ENCODE results near the gene SPHK1.

SPHK1 gene

DNA sequence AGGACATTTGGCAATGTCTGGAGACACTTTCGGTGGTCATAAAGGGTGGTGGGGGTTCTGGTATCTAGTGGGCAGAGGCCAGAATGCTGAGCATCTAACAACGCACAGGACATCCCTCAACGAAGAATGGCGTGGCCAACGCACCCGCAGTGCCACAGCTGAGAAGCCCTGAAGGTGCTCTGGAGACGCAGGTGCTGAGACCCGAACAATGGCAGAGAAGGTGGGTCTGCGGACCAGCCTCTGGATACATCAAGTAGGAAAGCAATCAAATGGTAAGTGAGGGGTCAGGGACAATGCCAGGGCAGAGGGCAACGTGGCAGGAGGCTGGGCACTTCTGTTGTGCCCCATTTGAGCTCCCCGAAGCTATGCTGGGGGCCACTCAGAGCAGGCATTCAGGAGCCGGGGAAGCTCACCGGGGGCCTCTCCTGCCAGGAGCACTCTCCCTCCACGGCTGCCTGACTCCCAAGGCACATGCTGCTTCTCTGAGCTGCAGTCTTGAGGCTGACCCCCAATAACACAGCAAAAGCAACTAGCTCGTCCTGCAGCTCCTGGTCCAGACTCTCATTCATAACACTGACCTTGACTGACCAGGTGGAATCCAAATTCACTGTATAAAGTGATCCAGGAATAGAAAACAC is 26.0 kb downstream of the SPHK1 start:
- no peak for DNase-seq

DNA sequence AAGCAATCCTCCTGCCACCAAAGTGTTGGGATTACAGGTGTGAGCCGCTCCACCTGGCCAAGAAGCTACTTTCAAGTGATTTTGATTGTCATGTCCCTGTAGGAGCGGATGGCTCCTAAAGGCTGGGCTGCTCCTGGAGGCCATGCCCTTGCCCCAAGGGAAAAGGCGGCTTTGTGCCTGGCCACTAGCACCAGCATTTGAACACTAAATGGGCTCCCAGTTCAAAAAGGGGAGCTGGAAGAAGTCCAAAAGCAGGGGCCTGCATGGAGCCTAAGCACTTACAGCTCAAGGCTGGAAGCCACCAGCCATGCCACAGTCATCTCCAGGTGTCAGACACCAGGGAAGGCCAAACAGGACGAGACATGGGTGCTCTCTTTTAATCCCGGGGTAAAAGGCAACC is 26.8 kb downstream of the SPHK1 start:
- DNase-seq = no peak

DNA sequence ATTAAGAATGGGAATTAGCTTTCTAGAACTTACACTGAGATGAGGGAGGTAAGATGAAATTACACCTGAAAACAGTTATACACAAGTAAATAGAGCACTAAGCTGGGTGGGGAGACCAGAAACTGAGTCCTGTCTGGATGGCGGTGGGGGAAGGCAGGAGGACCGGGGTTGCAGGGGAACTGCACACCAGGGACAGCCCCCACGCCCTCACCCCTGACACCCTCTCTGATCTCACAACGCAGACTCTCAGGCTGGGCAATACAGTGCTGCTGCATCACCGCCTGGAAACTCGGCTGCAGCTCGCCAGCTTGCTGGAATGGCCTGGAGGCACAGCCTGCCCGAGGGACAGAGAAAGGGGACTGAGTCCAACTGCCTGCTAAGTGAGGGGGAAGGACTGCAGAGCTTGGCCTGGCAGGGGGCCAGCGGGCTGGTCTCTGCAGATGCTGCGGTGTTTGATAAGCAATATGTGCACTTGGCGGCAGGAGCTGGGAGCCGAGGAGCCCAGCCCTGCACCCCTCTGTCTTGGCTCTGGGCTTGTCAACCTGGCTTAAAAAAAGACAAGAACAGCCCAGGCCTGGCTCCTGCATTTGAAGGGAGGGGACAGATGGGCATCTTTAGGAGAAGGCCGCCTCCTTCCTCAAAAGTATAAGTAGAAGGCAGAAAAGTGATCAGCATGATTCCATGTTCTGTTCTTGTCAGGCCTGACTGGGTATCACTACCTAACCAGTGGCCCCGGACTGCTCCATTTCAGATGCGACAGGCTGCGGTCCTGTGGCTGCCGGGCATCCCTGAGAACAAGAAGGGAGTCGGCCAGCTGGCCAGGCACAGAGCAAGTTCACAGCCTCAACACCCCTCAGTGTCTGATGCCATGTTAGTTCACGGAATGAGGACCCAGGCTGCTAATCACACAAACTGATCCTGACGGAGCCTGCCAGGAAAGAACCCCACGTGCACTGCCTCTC is 30.2 kb downstream of the SPHK1 start:
- DNase-seq = no peak

DNA sequence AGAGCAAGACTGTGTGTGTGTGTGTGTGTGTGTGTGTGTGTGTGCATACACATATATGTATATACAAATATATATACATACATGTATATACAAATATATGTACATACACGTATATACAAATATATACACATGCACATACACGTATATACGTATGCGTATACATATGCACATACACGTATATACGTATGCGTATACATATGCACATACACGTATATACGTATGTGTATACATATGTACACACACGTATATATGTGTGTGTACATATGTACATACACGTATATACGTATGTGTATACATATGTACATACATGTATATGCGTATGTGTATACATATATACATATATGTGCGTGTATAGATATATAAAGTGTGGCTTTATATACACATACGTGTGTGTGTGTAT is 31.4 kb downstream of the SPHK1 start:
- no peak for DNase-seq

DNA sequence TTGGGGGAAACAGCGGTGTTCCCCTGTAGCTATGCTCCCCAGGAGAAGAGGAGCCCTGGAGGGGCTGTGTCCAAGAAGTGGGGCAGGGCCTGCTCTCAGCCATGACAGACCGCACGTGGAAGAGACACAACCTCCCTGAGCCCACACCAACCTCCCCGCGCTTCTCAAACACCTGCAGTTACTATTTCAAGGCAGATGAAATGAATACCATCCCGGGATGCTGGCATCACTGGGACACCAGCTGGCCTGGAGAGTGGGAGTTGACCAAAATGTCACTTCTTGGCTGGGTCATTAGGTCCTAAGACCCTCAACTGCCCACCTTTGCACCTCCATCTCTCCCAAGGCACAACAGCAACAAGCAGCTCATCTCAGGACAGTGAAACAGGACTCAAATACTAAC is 32.0 kb downstream of the SPHK1 start:
- no peak for DNase-seq

DNA sequence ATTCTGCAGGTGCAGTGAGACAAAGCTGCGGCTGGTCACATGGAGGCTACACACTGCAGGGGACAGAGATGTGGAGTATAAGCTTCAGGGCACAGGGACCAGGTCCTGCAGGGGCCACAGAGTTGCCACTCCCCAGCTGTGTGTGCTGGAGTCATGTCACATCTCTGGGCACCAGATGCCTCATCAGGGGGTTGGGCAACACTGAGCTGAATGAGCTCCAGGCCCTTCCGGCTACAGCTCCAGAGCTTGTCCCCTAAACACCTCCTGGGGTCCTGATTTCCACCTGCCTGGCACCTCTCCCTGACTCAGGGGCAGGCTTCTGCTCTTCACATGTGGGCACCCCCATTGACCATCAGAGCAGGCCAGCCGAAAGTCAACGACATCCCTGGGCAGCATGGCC is 32.5 kb downstream of the SPHK1 start:
- no peak for DNase-seq

DNA sequence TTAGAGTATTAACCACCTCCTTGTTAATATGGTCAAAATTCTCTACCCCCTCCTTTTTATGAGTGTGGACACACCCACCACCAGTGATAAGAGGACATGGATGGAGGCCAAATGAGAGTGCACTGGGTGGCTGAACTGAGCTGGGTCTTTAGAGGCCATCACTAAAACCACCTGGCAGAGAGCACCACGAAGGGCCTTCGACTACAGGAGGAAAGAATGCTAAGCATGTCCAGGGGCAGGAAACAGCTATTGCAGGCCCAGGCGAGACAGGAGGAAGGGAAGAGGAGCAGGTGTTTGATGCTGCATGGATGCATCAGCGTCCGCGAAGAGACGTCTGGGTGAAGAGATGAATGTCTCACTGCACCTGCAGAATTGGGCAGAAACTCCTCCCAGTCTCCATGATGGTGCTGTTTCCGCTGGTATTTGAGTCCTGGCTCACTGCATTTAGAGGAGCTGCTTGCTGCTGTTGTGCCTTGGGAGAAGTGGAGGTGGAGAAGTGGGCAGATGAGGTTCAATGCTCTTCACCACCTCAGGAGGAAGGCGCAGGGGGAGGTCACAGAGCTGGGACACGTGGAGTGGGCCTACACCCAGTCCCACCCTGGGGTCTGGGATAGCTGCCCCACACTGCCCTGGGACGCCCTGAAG is 33.2 kb downstream of the SPHK1 start:
- no peak for DNase-seq

DNA sequence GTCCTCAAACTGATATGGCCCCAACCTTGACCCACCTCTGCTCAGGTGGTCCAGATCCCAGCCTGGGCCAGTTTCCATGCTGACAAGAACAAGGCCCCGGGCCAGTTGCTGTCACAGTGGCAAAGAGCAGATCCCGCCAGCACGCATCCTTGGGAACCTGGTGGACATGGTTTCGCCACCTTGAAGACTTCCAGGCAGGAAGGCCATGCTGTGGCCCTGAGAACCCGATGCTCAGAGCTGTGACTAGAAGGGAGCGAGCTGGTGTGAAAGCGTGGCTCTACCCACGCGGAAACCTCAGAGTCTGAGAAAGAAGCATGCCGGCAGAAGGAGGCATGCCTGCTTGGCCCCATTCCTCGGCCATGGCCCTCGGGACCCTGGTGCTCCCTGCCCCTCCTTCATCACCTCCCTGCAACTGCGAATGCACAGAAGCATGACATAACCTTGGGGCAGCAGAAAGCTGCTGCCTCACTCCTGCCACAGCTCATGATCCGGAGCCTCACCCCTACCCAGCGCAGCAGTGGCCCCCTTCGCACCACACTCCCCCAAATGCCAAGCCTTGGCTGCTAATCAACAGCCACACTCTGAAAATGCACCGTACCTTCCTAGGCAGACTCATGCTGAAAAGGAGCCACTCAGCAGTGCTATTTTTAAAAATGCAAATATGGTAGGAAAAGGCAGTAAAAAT is 35.3 kb downstream of the SPHK1 start:
- no peak for DNase-seq

DNA sequence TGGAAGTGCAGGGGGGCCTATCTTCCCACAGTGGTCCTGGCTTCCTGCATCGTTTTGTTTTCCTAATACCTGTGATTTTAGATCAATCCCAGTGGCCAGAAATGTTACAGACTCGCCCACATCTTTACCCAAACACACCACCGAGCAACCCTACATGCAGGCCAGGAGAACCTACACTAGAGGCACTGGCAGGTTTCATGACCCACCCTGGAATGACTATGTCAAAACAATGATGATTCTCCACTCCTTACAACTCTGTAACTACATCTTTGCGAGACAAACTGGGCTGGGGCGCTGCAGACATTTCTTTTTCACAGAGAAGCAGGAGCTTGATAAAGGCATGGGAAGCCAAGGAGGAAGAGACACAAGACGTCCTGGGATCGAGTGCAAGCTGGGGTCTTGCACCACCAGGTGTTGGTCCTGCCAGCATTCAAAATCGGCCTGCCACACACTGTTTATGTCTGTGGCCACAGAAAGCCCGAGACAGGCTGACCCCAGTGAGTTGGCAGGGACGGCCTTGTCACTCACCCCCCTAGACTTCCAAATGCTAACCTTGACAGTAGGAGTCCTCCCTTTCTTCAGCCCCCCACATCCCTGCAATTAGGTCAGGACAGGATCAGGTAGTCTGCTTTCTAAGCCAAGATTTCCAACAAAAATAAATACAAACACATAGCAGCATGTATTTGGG is 36.1 kb downstream of the SPHK1 start:
- no peak for DNase-seq

DNA sequence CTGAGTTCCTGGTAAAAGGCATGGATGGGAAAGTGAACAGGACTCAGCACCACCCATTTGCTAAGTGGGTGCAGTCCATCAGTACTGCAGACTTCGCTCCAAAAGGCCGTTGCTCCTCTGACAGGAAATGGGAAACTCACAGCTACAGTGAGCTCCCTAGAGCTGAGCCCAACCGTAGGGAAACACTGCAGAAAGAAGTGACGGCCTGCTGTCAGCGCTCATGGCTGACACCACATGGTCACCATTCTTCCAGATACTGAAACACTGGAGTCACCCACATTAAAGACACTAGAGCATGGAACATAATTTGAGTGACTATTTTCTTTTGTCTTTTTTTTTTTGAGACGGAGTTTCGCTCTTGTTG is 36.6 kb downstream of the SPHK1 start:
- DNase-seq = no peak

DNA sequence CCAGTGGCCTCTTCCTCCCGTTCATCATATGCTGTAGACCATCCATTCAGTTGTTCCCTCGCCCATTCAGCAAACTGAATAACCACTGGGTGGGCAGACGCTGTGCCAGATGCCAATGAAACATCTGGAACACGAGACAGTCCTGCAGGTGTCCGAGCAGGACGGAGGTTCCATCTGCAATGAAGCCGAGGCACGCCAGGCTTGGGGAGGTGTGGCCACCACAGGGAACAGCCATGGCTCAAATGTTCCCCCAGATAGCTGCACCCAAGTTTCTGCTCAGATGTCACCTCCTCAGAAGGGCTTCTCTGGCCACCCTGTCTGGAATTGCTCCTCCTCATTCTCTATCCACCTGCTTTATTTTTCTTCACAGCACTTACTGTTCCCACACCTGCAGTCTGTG is 38.0 kb downstream of the SPHK1 start:
- no peak for DNase-seq

DNA sequence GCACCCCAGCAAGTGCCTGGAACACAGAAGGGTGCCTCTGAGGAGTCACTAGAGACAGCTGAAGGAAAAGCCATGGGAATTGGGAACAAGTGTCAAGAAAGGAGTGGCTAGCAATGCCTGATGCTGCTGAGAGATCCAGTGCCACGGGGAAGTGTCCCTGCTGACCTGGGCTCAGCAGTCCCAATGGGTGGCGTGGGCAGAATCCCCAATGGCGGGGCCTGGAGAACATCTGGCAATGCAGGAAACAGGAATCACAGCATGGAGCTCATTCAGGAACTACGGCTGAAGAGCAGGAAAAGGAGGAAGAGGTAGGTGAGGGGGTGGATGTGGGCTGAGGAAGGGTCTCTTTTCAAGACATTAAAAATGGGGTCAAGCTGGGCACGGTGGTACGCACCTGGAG is 38.5 kb downstream of the SPHK1 start:
- no peak for DNase-seq

DNA sequence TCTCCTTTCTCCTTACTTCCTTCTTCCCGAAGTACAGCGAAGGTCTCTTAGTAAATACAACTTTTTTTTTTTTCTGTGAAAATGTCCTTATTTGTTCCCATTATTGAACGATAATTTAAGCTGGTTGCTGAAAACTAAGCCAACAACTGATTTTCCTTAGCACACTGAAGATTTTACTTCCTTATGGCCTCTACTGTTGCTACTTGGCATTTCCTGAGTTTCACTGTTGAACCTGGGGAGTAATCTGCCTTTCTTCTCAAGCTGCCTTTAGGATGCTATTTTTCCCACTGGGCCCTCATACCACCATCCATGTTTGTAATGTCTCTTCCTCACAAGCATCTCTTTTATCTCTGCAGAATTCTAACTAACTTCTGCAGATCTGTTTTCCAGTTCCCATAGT is 42.4 kb downstream of the SPHK1 start:
- DNase-seq = no peak

DNA sequence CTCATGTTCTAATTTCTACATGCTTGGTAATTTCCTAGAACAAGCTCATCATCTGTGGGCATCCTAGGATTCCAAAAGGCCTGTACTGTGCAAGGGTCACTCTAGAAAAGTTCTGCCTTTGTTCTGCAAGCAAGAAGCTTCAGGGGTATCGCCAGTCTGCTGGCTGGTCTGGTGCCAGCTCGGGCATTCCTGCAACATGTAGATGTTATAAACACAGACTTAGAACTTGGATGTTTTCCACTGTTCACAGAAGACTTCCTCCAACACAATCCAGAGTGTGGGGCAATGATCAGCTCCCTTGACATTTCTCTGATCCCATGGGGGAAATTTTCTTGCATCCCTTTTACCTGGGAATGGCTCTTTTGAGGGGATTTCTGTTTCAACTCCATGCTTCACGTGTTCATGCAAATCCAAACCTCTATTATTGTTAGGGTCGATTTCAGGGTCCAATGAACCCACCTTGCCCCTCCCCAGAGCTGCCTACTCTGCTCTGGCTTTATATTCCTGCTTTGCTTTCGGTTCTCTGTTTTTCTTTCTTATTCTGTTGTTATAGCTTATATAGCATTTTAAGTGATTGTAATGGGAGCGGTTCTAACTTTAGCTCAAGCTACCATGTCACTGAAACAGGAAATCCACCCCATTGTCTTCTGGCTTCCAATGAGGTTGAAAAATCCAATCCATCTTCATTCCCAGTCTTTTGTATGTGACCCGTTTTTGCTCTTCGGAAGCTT is 43.3 kb downstream of the SPHK1 start:
- DNase-seq = no peak

DNA sequence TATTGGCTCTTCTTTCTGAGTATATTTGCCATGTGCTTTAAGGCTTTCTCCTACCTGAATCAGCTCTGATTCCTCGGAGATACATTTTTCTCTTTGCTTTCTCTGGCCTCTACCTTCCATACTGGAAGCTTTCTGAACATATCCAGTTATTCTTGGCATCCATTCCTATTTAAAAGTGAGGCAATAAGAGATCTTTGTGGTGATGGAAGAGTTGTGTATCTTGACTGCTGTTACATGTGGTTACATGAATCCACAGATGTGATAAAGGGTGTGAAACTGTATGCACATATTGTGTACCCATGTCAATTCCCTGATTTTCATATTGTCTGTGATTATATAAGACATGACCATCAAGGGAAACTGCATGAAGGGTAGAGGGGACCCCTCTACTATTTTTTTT is 44.1 kb downstream of the SPHK1 start:
- DNase-seq = no peak

DNA sequence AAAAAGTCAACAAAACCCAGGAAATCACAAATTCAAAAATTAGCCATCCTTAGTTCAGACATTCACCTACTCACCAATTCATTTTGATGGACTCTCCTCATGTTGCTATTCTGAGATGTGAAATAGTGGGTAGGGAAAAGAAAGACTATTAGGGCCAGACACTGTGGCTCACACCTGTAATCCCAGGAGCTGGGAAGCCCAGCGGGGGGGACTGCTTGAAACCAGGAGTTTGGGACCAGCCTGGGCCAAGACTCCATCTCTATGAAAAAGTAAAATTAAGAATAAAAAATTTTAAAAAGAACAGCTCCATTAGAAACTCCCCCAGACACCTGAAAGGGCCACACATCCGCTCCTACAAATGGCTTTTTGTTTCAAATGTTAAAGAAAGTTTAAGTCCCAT is 47.1 kb downstream of the SPHK1 start:
- no peak for DNase-seq

DNA sequence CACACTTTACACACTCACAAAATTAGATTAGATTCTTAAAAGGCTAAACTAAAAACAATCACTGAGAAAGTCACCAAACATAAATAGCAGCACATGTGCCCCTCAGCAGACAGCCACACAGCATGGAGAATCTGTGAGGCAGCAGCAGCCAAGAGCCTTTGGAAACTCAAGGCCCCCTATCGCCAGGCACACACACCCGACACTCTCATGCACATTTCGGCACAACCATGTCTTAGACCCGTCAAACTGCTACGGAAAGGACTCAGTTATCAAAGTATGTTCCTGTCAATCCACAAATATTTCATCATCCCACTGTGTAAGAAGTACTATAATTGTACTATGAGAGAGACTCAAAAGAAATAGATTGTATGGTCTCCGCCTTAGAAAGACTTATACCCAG is 47.6 kb downstream of the SPHK1 start:
- DNase-seq = no peak

DNA sequence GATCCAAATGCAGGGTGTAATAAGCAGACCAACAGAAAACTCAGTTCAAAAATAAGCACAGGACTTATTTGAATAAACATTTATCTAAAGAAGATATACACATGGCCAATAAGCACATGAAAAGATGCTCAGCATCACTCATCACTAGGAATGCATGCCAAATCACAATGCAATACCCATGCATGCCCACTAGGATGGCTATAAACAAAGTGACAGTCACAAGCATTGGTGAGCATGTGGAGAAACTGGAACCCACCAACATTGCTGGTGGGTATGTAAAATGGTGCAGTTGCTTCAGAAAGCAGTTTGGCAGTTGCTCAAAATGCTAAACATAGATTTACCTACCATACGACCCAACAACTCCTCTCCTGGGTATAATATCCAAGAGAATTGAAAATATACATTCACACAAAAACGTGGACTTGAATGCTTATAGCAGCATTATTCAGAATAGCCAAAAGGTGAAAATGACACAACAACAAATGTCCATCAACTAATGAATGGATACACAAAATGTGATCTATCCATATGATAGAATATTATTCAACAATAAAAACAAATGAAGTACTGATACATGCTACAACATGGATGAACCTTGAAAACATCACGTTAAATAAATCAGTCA is 48.4 kb downstream of the SPHK1 start:
- DNase-seq = no peak

DNA sequence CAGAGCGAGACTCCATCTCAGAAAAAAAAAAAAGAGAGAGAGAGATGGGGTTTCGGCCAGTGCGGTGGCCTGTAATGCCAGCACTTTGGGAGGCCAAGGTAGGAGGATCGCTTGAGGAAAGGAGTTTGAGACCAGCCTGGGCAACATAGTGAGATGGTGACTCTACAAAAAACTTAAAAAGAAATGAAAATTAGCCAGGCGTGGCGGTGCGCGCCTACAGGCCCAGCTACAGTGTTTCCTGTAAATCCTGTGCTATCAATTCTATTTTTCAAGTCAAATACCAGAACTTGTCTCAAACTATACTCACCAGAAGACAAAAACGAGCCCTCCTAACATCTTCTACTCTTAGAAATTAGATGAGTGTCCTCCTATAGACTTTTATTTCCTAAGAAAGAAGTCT is 49.3 kb downstream of the SPHK1 start:
- no peak for DNase-seq

DNA sequence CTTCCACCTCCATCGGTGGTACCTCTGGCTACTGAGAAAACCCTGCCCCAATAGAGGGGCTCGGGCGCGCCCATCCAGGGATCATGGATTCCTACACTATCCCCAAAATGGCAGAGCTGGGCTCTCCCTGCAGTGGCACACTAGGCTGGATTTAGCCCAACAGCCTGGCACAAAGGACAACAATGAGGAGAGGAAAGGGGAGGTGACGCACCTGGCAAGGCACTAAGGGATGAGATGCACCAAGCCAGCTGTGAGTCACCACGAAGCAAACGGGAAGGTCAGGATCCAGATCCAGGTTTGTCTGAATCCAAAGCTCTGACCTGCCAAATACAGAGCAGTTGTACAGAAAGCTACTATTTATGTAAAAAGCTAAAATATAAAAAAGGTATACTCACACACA is 50.5 kb downstream of the SPHK1 start:
- DNase-seq = no peak

DNA sequence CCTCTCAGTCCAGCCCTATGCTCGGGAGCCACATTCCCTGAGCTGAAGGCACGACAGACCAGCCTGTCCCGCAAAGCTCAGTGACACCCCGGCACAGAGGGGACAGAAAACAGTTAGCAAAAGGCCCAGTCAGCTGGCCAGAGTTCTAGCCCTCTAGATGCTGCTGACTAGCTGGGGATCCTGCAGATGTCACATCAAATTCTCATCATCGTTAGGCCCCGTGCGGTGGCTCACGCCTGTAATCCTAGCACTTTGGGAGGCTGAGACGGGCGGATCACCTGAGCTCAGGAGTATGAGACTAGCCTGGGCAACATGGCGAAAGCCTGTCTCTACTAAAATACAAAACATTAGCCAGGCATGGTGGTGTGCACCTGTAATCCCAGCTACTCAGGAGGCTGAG is 51.3 kb downstream of the SPHK1 start:
- DNase-seq = no peak
